CD4-positive, alpha-beta memory T cell (primary cell): Measurements from ENCODE around the gene CRACR2A. TPM values are rescaled to one million over a fixed set of nuclear protein-coding genes. Genes with fewer than 3 reads are reported as not detected.
A peak's percentile ranks its signal among the peaks of the same experiment; 100 is the strongest.

Experiments used
- CTCF ChIA-PET: fragments of 350-600 bp; sonication (Branson Sonifier 250); formaldehyde crosslinking; loops from one replicate; lab custom pipeline; 2021; ENCODE audit warnings: inconsistent platforms; ENCODE audit not compliant: partially characterized antibody; lab: Charles Lee
- POLR2A ChIA-PET: fragments of 350-600 bp; sonication (Branson Sonifier 250); formaldehyde crosslinking; loops from one replicate; lab custom pipeline; 2021; ENCODE audit not compliant: partially characterized antibody; lab: Charles Lee
- DNase-seq, 5 donors: peaks; one replicate each; pipeline versions ENCODE4 v3.0.0 to v3.0.0-alpha.2; 2020 to 2022; ENCODE audit warnings: mixed read lengths in 1 of 5
- H3K27ac ChIP-seq: one replicate; pipeline ENCODE4 v1.7.0; 2013; ENCODE audit warnings: low read depth, low read length
- H3K27me3 ChIP-seq: 2 replicates; pipeline ENCODE4 v1.7.0; 2013; ENCODE audit warnings: mild to moderate bottlenecking, low read length, moderate library complexity; ENCODE audit not compliant: insufficient read depth
- H3K36me3 ChIP-seq: 2 replicates; pipeline ENCODE4 v1.7.0; 2013; ENCODE audit warnings: mild to moderate bottlenecking, low read length, moderate library complexity; ENCODE audit not compliant: insufficient read depth
- H3K4me1 ChIP-seq: 2 replicates; pipeline ENCODE4 v1.7.0; 2013; ENCODE audit warnings: mild to moderate bottlenecking, low read length, moderate library complexity; ENCODE audit not compliant: insufficient read depth
- H3K4me3 ChIP-seq, 2 donors: one replicate each; pipeline ENCODE4 v1.7.0; 2013; ENCODE audit warnings: low read length in 2 of 2, mild to moderate bottlenecking in 1 of 2
- H3K9me3 ChIP-seq, 2 donors: one replicate each; pipeline ENCODE4 v1.7.0; 2013; ENCODE audit warnings: low read length in 2 of 2, control low read depth in 1 of 2; ENCODE audit not compliant: control insufficient read depth in 1 of 2
- H3K27ac Mint-ChIP-seq, 7 donors: one replicate each; pipeline ENCODE4 v1.8.0; 2020 to 2021; ENCODE audit warnings: mixed read lengths in 7 of 7, mild to moderate bottlenecking in 6 of 7, inconsistent platforms in 3 of 7, moderate library complexity in 3 of 7
- H3K27me3 Mint-ChIP-seq, 2 donors: one replicate each; pipeline ENCODE4 v1.8.0; 2020 to 2021; ENCODE audit warnings: mixed read lengths in 2 of 2
- H3K36me3 Mint-ChIP-seq, 2 donors: one replicate each; pipeline ENCODE4 v1.8.0; 2020 to 2021; ENCODE audit warnings: mixed read lengths in 2 of 2, inconsistent platforms in 1 of 2, mild to moderate bottlenecking in 1 of 2
- H3K4me1 Mint-ChIP-seq, 4 donors: one replicate each; pipeline ENCODE4 v1.8.0; 2020 to 2021; ENCODE audit warnings: mixed read lengths in 4 of 4, mild to moderate bottlenecking in 1 of 4
- H3K4me3 Mint-ChIP-seq, 8 donors: one replicate each; pipeline ENCODE4 v1.8.0; 2020 to 2021; ENCODE audit warnings: mixed read lengths in 8 of 8, mild to moderate bottlenecking in 7 of 8, moderate library complexity in 6 of 8, inconsistent platforms in 3 of 8
- H3K9me3 Mint-ChIP-seq, 8 donors: one replicate each; pipeline ENCODE4 v1.8.0; 2020 to 2021; ENCODE audit warnings: mixed read lengths in 8 of 8, mild to moderate bottlenecking in 5 of 8, inconsistent platforms in 3 of 8, moderate library complexity in 1 of 8
- intact Hi-C: fragments of 100-400 bp; cut with micrococcal nuclease; formaldehyde crosslinking; loops from one replicate; pipeline ENCODE4 v1.15.1; 2023
- polyA plus RNA-seq, 2 donors: library from polyadenylated mRNA; unstranded; fragments of 300-500 nt; fragmentation: Illumina TruSeq; gene quantifications; one replicate each; pipeline ENCODE4 v1.2.3, GENCODE V29; 2021
- total RNA-seq, 2 experiments: library from RNA; stranded (reverse); gene quantifications; one replicate each; pipeline ENCODE4 v1.2.3, GENCODE V29; 2021

Gene CRACR2A
- total and polyA plus RNA-seq, 4 experiments from 2014 or later = 5.6 to 37.6 (median 27.9) TPM

- Mint-ChIP-seq H3K27ac (peak overlapping the region in 2 of 7 donors; percentile 11 to 59), H3K4me1 (peaks cover 6 to 9% (median 8%) of the 10 kb centered on the region in 4 donors), H3K4me3 (no peak overlapping the region), H3K27me3 (no peaks in the 10 kb centered on the region), H3K9me3 (peaks cover 0 to 1% (median 0%) of the 10 kb centered on the region in 8 donors), H3K36me3 (peaks cover 38 to 51% of the 10 kb centered on the region in 2 donors)
- Histone ChIP-seq H3K27me3 (no peaks in the 10 kb centered on the region), H3K36me3 (peaks cover 10% of the 10 kb centered on the region), H3K4me3 (no peak overlapping the region), H3K9me3 (no peaks in the 10 kb centered on the region), H3K27ac (no peak overlapping the region), H3K4me1 (no peaks in the 10 kb centered on the region)
- ChIA-PET CTCF (no interaction called here), POLR2A (no interaction called here)
- no peak for DNase-seq
- intact Hi-C loops = no loop called here
These were observed 17.5 kb downstream of the CRACR2A start for GRCh38 chr12:3735432-3735831.

GRCh38 chr12:3732901-3733300, 20.0 kb downstream of the CRACR2A start:
- Mint-ChIP-seq H3K27ac (no peak overlapping the region), H3K36me3 (peaks cover 47 to 54% of the 10 kb centered on the region in 2 donors), H3K4me1 (peaks cover 22 to 32% (median 27%) of the 10 kb centered on the region in 4 donors), H3K27me3 (no peaks in the 10 kb centered on the region), H3K9me3 (peaks cover 0 to 1% (median 0%) of the 10 kb centered on the region in 8 donors), H3K4me3 (no peak overlapping the region)
- DNase-seq = no peak
- intact Hi-C loops = no loop called here
- H3K27me3 ChIP-seq = no peaks in the 10 kb centered on the region
- H3K36me3 ChIP-seq = peaks cover 10% of the 10 kb centered on the region
- peaks cover 17% of the 10 kb centered on the region for H3K4me1 ChIP-seq
- H3K9me3 ChIP-seq = no peaks in the 10 kb centered on the region
- H3K27ac ChIP-seq = no peak overlapping the region
- ChIA-PET CTCF (no interaction called here), POLR2A (no interaction called here)
- H3K4me3 ChIP-seq = no peak overlapping the region

- Histone ChIP-seq H3K4me1 (peaks cover 30% of the 10 kb centered on the region), H3K36me3 (peaks cover 2% of the 10 kb centered on the region), H3K27ac (no peak overlapping the region), H3K9me3 (no peaks in the 10 kb centered on the region), H3K4me3 (no peak overlapping the region), H3K27me3 (no peaks in the 10 kb centered on the region)
- intact Hi-C loops = no loop called here
- DNase-seq = no peak
- Mint-ChIP-seq H3K27ac (peak overlapping the region in 6 of 7 donors; percentile 19 to 93 (median 80)), H3K4me3 (peak overlapping the region in 1 of 8 donors; percentile 1), H3K9me3 (peaks cover 0 to 4% (median 1%) of the 10 kb centered on the region in 8 donors), H3K4me1 (peaks cover 30 to 51% (median 44%) of the 10 kb centered on the region in 4 donors), H3K36me3 (peaks cover 63 to 71% of the 10 kb centered on the region in 2 donors), H3K27me3 (no peaks in the 10 kb centered on the region)
- POLR2A ChIA-PET = interaction anchor here (1.4 kb wide), 1 partner anchor 23 kb away, joined by 5 read pairs; the partner anchor contains the start of gene CRACR2A
- CTCF ChIA-PET = interaction anchor here (1.0 kb wide), 1 partner anchor 11 kb away, joined by 4 read pairs; no protein-coding TSS in a partner anchor
These were observed 22.8 kb downstream of the CRACR2A start for GRCh38 chr12:3730111-3730510.

- H3K9me3 Mint-ChIP-seq = peaks cover 0 to 8% (median 2%) of the 10 kb centered on the region in 8 donors
- Histone ChIP-seq H3K4me3 (no peak overlapping the region), H3K4me1 (peaks cover 30% of the 10 kb centered on the region), H3K27me3 (no peaks in the 10 kb centered on the region), H3K9me3 (no peaks in the 10 kb centered on the region), H3K36me3 (peaks cover 5% of the 10 kb centered on the region), H3K27ac (peak overlapping the region; percentile 43)
- H3K4me3 Mint-ChIP-seq = peak overlapping the region in 7 of 8 donors; percentile 18 to 70 (median 52)
- peaks cover 30 to 52% (median 44%) of the 10 kb centered on the region in 4 donors for H3K4me1 Mint-ChIP-seq
- peak; percentile 8 to 68 (median 36) for DNase-seq
- ChIA-PET POLR2A (interaction anchor here (0.7 kb wide), 1 partner anchor 25 kb away, joined by 3 read pairs; the partner anchor contains the start of gene CRACR2A), CTCF (interaction anchor here (0.7 to 1.3 kb wide), 2 partner anchors 12 to 428 kb away, joined by 3 to 4 read pairs; no protein-coding TSS in a partner anchor)
- no peaks in the 10 kb centered on the region for H3K27me3 Mint-ChIP-seq
- intact Hi-C loops = loop anchor here (2.0 kb wide), 1 partner anchor 24 kb away; the partner anchor contains the start of gene CRACR2A
- peaks cover 70 to 77% of the 10 kb centered on the region in 2 donors for H3K36me3 Mint-ChIP-seq
- H3K27ac Mint-ChIP-seq = peak overlapping the region; percentile 83 to 94 (median 90)
These were observed 24.2 kb downstream of the CRACR2A start for GRCh38 chr12:3728686-3729085.

- CTCF ChIA-PET = interaction anchor here (0.7 to 1.3 kb wide), 2 partner anchors 13 to 428 kb away, joined by 3 to 4 read pairs; no protein-coding TSS in a partner anchor
These were observed 24.9 kb downstream of the CRACR2A start for GRCh38 chr12:3727877-3728632.

GRCh38 chr12:3727354-3727753, 25.6 kb downstream of the CRACR2A start:
- peaks cover 5% of the 10 kb centered on the region for H3K36me3 ChIP-seq
- intact Hi-C loops = no loop called here

More at GRCh38 chr12:3727877-3728632, 24.9 kb downstream of the CRACR2A start:
- peaks cover 0 to 9% (median 3%) of the 10 kb centered on the region in 8 donors for H3K9me3 Mint-ChIP-seq
- Histone ChIP-seq H3K4me3 (no peak overlapping the region), H3K4me1 (peaks cover 30% of the 10 kb centered on the region), H3K27ac (peak overlapping the region; percentile 43), H3K9me3 (peaks cover 0 to 2% of the 10 kb centered on the region in 2 donors), H3K36me3 (peaks cover 5% of the 10 kb centered on the region), H3K27me3 (no peaks in the 10 kb centered on the region)
- no peaks in the 10 kb centered on the region for H3K27me3 Mint-ChIP-seq
- H3K36me3 Mint-ChIP-seq = peaks cover 73 to 74% of the 10 kb centered on the region in 2 donors
- intact Hi-C loops = loop anchor here (2.0 kb wide), 1 partner anchor 25 kb away; the partner anchor contains the start of gene CRACR2A
- H3K4me3 Mint-ChIP-seq = peak overlapping the region in 6 of 8 donors; percentile 22 to 70 (median 56)
- POLR2A ChIA-PET = interaction anchor here (0.7 kb wide), 1 partner anchor 25 kb away, joined by 3 read pairs; the partner anchor contains the start of gene CRACR2A
- DNase-seq = peak; percentile 45 to 82 (median 64)
- H3K27ac Mint-ChIP-seq = peak overlapping the region; percentile 83 to 94 (median 90)
- peaks cover 30 to 52% (median 44%) of the 10 kb centered on the region in 4 donors for H3K4me1 Mint-ChIP-seq

More at GRCh38 chr12:3727354-3727753, 25.6 kb downstream of the CRACR2A start:
- Histone ChIP-seq H3K27ac (no peak overlapping the region), H3K9me3 (peaks cover 0 to 9% of the 10 kb centered on the region in 2 donors), H3K4me3 (no peak overlapping the region), H3K27me3 (no peaks in the 10 kb centered on the region), H3K4me1 (peaks cover 30% of the 10 kb centered on the region)
- peaks cover 30 to 52% (median 44%) of the 10 kb centered on the region in 4 donors for H3K4me1 Mint-ChIP-seq
- peak overlapping the region in 6 of 7 donors; percentile 17 to 88 (median 71) for H3K27ac Mint-ChIP-seq
- peaks cover 0 to 14% (median 8%) of the 10 kb centered on the region in 8 donors for H3K9me3 Mint-ChIP-seq
- H3K36me3 Mint-ChIP-seq = peaks cover 77% of the 10 kb centered on the region in 2 donors
- ChIA-PET POLR2A (interaction anchor here (1.5 kb wide), 1 partner anchor 26 kb away, joined by 3 read pairs; no protein-coding TSS in a partner anchor), CTCF (no interaction called here)
- DNase-seq = no peak
- no peaks in the 10 kb centered on the region for H3K27me3 Mint-ChIP-seq
- H3K4me3 Mint-ChIP-seq = peak overlapping the region in 6 of 8 donors; percentile 6 to 63 (median 24)
